NT2/D1 (cell line): ENCODE measurements around the gene OR1I1.

Source experiments
- SUZ12 ChIP-seq: IDR thresholded peaks from 2 replicates; pipeline ENCODE4 v1.6.1; 2011; ENCODE audit not compliant: insufficient read length, insufficient read depth; ENCODE audit errors: extremely low read depth
- YY1 ChIP-seq: IDR thresholded peaks from 2 replicates; pipeline ENCODE4 v1.6.1; 2011; ENCODE audit not compliant: insufficient read length, insufficient read depth
- ZNF274 ChIP-seq: IDR thresholded peaks from 2 replicates; pipeline ENCODE4 v1.6.1; 2011; ENCODE audit warnings: mild to moderate bottlenecking, low read depth, low read length

DNA sequence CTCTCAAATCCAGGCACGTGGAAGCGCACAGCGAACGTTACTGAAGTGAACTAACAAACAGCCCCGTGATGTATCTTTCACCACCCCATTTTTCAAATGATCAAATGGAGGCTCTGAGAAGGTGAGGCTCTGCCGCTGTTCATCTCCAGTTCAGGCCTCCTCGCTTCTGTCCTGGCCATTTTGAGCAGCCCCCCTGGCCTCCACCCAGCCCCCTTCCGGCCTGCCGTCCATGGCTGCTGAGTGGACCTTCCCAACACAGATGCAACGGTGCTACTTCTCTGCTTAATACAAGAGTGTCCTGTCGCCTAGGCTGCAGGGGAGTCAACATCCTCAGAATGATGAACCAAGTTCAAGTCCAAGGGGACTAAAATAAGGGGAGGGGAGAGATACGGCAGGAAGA, 34.8 kb downstream of the OR1I1 start:
- TF ChIP-seq ZNF274 (no peak), YY1 (no peak), SUZ12 (no peak)
